Erythroblast (primary cell): ENCODE data around the gene DSN1.

Experiments
- GATA1 ChIP-seq: IDR thresholded peaks from 2 replicates; pipeline ENCODE4 v1.6.1; 2011; ENCODE audit warnings: low read depth, mild to moderate bottlenecking, control low read depth, low read length, moderate library complexity
- POLR2A ChIP-seq: IDR thresholded peaks from 2 replicates; pipeline ENCODE4 v1.6.1; 2011; ENCODE audit warnings: mild to moderate bottlenecking, low read length

DNA sequence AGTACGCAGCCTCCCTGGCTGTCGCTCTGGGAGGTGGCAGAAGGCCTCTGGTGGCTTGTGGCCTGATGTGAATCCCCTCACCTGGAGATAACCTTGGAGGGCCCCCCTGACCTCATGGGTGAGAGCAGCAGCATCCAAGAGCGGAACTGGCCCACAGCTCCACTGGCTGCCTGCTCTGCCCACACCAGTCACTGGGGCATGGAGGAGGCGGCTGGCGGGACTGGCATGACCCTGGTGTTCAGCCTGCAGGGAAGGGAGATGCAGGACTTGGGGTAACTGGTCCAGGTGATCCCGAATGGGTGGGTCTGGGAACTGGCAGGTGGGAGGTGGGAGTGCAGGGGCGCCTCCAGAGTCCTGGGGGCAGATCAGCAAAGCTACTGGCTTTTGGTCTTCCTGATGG lies 10.6 kb upstream of the DSN1 start:
- TF ChIP-seq POLR2A = no peak
- no peak for TF ChIP-seq GATA1
